ENCODE results near the gene RING1.

The RING1 gene

GRCh38 chr6:33185190-33185589, 23.1 kb upstream of the RING1 start:
- no peak for TF ChIP-seq REST (IDR thresholded peaks at IDR 0.05; ENCODE audit: insufficient read depth in 1 of 2, low read depth in 2 of 2, low read length in 2 of 2)
- no peak for TF ChIP-seq FOXP2 (optimal IDR thresholded peaks at IDR 0.05; ENCODE audit: borderline replicate concordance, extremely low read depth, extremely low read length, insufficient read depth)
- TF ChIP-seq SIN3A (IDR thresholded peaks at IDR 0.05; ENCODE audit: borderline replicate concordance, insufficient read depth, low read length), result no peak
- no peak for TF ChIP-seq POLR2AphosphoS5 (IDR thresholded peaks at IDR 0.05; ENCODE audit: low read depth, low read length)
- TF ChIP-seq TAF1 (IDR thresholded peaks at IDR 0.05; ENCODE audit: borderline replicate concordance, insufficient read depth, low read length), result no peak

- no peak for TF ChIP-seq SIN3A (IDR thresholded peaks at IDR 0.05; ENCODE audit: borderline replicate concordance, insufficient read depth, low read length)
- no peak for TF ChIP-seq REST (IDR thresholded peaks at IDR 0.05; ENCODE audit: insufficient read depth in 1 of 2, low read depth in 2 of 2, low read length in 2 of 2)
- TF ChIP-seq FOXP2 (optimal IDR thresholded peaks at IDR 0.05; ENCODE audit: borderline replicate concordance, extremely low read depth, extremely low read length, insufficient read depth), result no peak
- no peak for TF ChIP-seq POLR2AphosphoS5 (IDR thresholded peaks at IDR 0.05; ENCODE audit: low read depth, low read length)
- TF ChIP-seq TAF1 (IDR thresholded peaks at IDR 0.05; ENCODE audit: borderline replicate concordance, insufficient read depth, low read length), result no peak
These were observed 22.6 kb upstream of the RING1 start for GRCh38 chr6:33185654-33186187.

- TF ChIP-seq TAF1 (IDR thresholded peaks at IDR 0.05; ENCODE audit: borderline replicate concordance, insufficient read depth, low read length), result no peak
- no peak for TF ChIP-seq REST (IDR thresholded peaks at IDR 0.05; ENCODE audit: insufficient read depth in 1 of 2, low read depth in 2 of 2, low read length in 2 of 2)
- TF ChIP-seq POLR2AphosphoS5 (IDR thresholded peaks at IDR 0.05; ENCODE audit: low read depth, low read length), result no peak
- no peak for TF ChIP-seq FOXP2 (optimal IDR thresholded peaks at IDR 0.05; ENCODE audit: borderline replicate concordance, extremely low read depth, extremely low read length, insufficient read depth)
- TF ChIP-seq SIN3A (IDR thresholded peaks at IDR 0.05; ENCODE audit: borderline replicate concordance, insufficient read depth, low read length), result no peak
These were observed 20.5 kb upstream of the RING1 start for GRCh38 chr6:33187809-33188208.

- no peak for TF ChIP-seq FOXP2 (optimal IDR thresholded peaks at IDR 0.05; ENCODE audit: borderline replicate concordance, extremely low read depth, extremely low read length, insufficient read depth)
- no peak for TF ChIP-seq TAF1 (IDR thresholded peaks at IDR 0.05; ENCODE audit: borderline replicate concordance, insufficient read depth, low read length)
- TF ChIP-seq SIN3A (IDR thresholded peaks at IDR 0.05; ENCODE audit: borderline replicate concordance, insufficient read depth, low read length), result no peak
- no peak for TF ChIP-seq POLR2AphosphoS5 (IDR thresholded peaks at IDR 0.05; ENCODE audit: low read depth, low read length)
- no peak for TF ChIP-seq REST (IDR thresholded peaks at IDR 0.05; ENCODE audit: insufficient read depth in 1 of 2, low read depth in 2 of 2, low read length in 2 of 2)
These were observed 19.1 kb upstream of the RING1 start for GRCh38 chr6:33189164-33189563.

All from PFSK-1 (cell line).